Tibial nerve (tissue), 4 donors: Measurements from ENCODE around the gene SRGAP2B.
"Not testable (repeated sequence)": the region's sequence is repeated elsewhere in the genome, so short reads cannot be mapped to it uniquely, and the experiment has no call there.

Experiments
- EP300 ChIP-seq, 2 donors: sonication (generic); formaldehyde crosslinking; IDR thresholded peaks; one replicate each; pipeline ENCODE4 v1.6.1; 2017; ENCODE audit warnings: antibody characterized with exemption in 2 of 2, mild to moderate bottlenecking in 1 of 2
- TF ChIP-seq, protein P1 (sequence below), 5 experiments: fragments of 200-600 bp in 3 of 5; fragments of 450-650 bp in 2 of 5; sonication (generic) in 3 of 5; IDR thresholded peaks; one replicate each; pipeline ENCODE4 v1.5.1; 2016 to 2019; ENCODE audit warnings: antibody characterized with exemption in 5 of 5, mild to moderate bottlenecking in 3 of 5, moderate library complexity in 2 of 5

DNA sequence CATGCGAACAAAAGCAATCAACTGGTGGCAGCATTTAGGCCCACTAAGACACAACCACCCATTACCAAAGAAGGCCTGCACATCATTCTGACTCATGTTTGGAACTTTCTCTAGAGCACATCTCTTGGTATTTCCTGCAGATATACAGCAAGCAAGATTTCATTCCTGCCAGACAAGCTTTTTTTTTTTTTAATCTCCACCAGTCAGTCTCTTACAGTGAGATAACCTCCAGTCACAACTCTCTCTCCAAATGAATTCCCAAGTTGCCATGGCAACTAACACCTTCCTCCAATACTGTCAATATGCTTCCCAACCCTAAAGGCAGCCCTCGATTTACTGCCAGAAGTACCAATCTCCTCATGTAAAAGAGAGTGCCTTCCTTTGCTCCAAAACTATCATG lies 59.1 kb downstream of the SRGAP2B start:
- not testable (repeated sequence) for TF ChIP-seq EP300 (IDR thresholded peaks at IDR 0.05)
- TF ChIP-seq, protein P1, sequence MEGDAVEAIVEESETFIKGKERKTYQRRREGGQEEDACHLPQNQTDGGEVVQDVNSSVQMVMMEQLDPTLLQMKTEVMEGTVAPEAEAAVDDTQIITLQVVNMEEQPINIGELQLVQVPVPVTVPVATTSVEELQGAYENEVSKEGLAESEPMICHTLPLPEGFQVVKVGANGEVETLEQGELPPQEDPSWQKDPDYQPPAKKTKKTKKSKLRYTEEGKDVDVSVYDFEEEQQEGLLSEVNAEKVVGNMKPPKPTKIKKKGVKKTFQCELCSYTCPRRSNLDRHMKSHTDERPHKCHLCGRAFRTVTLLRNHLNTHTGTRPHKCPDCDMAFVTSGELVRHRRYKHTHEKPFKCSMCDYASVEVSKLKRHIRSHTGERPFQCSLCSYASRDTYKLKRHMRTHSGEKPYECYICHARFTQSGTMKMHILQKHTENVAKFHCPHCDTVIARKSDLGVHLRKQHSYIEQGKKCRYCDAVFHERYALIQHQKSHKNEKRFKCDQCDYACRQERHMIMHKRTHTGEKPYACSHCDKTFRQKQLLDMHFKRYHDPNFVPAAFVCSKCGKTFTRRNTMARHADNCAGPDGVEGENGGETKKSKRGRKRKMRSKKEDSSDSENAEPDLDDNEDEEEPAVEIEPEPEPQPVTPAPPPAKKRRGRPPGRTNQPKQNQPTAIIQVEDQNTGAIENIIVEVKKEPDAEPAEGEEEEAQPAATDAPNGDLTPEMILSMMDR (IDR thresholded peaks at IDR 0.05) = not testable (repeated sequence)
